ENCODE results near the gene RBM38.

RBM38 gene

DNA sequence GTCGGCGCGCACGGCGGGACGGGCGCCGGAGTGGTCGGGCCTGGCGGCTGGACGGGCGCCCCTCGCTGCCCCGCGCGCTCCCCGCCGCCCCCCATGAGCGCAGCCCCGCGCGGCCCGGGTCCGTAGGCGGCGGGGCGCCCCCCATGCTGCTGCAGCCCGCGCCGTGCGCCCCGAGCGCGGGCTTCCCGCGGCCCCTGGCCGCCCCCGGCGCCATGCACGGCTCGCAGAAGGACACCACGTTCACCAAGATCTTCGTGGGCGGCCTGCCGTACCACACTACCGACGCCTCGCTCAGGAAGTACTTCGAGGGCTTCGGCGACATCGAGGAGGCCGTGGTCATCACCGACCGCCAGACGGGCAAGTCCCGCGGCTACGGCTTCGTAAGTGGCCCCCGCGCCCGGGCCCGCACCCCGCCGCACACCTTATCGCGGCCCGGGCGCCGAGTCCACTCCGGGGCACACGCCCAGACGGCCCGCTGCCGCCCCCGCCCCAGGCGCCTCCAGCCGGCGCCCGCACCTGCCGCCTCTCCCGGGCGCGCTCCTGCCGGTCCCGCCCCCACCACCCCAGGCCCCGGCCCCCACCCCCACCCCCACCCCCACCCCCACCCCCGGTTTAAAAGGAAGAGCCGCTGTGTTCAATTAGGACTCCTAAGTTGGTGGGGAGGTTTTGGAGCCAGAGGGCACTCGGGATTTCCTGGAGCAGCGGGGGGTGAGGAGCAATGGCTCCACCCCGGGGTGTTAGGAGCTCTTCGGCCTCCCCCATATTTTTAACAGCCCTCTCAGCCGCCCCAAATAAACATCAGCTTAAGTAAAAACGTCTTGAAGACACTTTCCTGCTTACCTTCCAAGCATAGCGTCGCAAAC lies 474 bp downstream of the RBM38 start:
- no peak for FAIRE-seq
- DNase-seq (ENCODE audit: low spot score), result no peak

DNA sequence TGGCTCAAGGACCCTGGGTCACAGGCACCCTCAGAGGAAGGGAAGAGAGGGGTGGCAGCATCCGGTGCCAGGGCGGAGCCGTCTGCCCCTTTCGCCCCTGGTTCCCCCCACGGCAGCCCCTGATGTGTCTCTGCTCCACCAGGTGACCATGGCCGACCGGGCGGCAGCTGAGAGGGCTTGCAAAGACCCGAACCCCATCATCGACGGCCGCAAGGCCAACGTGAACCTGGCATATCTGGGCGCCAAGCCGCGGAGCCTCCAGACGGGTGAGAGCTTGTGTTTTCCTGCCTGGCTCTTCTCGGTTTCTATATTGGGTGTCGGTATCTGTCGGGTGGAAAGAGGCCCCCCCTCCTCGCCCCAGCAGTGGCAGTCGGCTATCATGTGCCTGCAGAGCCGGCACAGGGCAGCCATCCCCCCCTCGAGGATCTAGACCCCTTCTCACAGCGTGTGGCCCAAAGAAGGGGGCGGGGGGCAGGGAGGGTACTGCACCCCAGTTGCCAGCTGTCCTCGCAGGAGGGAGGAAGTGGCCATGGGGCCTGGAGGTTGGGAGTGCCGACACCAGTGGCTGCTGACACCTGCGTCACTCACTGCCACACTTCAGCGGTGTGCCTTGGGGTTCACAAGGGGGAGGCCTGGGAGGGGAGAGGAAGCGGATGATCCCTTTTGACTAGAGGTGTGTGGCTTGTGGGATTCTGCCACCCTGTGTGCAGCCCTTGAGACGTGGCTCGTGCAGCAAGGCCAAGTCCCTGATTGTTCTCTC lies 1.5 kb downstream of the RBM38 start:
- no peak for DNase-seq (ENCODE audit: low spot score)
- FAIRE-seq, result no peak

GRCh38 chr20:57393321-57394120 lies 2.3 kb downstream of the RBM38 start:
- no peak for FAIRE-seq
- DNase-seq (ENCODE audit: low spot score), result no peak

DNA sequence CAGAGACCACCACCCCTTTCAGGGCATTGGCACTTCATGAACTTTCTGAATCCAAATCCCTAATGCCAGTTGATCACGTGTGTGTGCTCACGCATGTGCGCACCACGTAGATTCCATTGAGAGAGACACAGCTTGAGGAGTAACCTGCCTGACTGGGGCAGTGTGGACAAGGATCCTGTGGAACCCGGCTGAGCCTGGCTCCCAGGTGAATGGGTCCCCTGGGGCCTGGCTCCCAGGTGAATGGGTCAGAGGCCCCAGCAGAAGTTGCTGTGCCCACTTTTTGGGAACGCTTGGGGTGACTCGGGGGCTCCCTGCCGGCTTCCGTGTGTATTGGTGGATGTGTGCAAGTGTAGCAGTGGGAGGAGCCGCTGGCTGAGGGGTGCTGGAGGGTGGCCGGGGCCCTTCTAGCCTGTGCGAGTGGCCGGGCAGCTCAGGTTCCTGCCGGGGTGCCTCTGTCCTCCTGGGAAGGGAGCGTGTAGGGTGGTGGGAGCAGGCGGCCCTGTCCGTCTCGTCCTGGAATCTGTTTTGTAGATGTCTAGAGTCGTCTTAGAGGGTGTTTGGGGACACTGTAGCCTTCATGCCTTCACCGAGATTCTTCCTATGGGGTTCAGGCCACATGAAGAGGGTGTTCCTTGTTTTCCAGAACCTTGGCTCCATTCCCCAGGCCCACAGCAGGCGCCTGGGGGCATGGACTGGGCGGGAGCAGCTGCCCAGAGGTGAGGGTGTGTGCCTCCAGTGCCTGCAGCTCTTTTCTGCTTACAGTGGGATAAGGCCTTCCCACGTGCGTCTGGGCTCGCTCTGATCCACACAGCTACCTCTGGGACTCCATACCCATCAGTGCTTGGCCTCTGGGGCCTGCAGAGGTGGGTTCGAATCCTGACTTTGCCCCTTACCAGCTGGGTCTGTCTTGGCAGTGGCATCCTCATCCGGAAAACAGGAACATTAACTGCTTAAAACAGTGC lies 3.2 kb downstream of the RBM38 start:
- FAIRE-seq (no peak), DNase-seq (ENCODE audit: low spot score) (no peak)

- DNase-seq (ENCODE audit: low spot score) (no peak), FAIRE-seq (no peak)
Observed at GRCh38 chr20:57395111-57395966, 4.1 kb downstream of the RBM38 start.

GRCh38 chr20:57396212-57396983 lies 5.2 kb downstream of the RBM38 start:
- DNase-seq (ENCODE audit: low spot score) (no peak), FAIRE-seq (no peak)

DNA sequence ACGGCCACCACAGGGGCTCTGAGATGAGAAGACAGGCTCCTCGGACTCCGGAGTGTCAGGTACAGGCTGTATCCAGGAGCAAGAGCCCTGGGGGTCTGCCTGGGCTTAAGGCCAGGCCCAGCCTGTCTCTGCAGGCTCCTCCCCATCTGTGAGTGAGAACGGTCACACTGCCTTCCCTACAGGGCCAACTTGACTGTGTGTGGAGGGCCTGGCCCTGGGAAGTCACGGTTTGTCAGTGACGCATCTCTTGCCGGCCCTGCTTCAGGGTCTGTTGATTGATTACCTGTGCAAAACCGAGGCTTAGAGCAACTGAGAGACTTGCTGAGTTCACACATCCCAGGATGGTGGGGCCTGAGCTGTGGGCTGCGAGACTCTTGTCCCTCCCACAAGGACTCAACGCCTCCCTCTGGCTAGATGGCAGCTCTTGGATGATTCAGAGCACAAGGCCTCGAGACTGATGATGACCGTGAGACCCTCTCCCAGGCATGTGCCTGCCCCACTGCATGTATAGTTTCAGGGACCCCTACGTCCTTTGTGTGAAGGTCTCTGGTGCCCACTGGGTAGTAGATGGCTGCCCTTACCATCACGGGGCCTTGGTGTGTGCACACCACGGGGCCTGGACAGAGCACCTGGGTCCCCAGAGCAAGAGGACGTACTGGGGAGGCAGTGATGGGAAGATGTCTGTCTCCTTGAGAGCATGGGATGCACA lies 5.9 kb downstream of the RBM38 start:
- FAIRE-seq (no peak), DNase-seq (ENCODE audit: low spot score) (no peak)

- FAIRE-seq (no peak), DNase-seq (ENCODE audit: low spot score) (no peak)
Observed at GRCh38 chr20:57397693-57398108, 6.5 kb downstream of the RBM38 start.

GRCh38 chr20:57398231-57398821 lies 7.1 kb downstream of the RBM38 start:
- DNase-seq (ENCODE audit: low spot score), result no peak
- FAIRE-seq, result no peak

- no peak for DNase-seq (ENCODE audit: low spot score)
- FAIRE-seq, result no peak
Observed at GRCh38 chr20:57398901-57399535, 7.8 kb downstream of the RBM38 start.

DNA sequence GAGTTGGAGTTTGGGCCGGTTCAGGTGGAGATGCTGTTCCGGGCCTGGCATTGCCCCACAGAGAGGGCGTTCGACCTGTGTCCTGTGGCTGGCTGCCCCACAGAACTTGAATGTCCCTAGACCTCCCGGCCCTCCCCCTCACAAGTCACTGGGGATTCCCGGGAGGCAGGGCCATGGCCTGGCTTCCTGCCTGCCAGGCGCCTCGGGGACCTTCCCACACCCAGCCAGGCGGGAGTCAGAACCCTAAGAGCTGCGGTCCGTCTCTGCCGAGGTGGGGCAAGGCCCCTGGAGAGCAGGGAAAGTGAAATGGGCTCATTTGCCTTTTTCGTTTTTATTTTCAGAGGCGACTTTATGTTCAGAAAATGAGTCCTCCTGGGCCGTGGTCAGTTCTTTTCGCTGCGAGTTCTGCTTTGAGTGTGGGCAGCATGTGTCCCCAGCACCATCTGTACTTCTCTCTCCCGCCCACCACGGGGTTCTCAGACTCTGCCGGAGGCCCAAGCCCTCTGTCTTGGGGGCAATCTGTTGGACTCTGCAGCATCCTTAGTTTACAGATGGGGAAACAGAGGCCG lies 8.5 kb downstream of the RBM38 start:
- FAIRE-seq (no peak), DNase-seq (ENCODE audit: low spot score) (no peak)

DNA sequence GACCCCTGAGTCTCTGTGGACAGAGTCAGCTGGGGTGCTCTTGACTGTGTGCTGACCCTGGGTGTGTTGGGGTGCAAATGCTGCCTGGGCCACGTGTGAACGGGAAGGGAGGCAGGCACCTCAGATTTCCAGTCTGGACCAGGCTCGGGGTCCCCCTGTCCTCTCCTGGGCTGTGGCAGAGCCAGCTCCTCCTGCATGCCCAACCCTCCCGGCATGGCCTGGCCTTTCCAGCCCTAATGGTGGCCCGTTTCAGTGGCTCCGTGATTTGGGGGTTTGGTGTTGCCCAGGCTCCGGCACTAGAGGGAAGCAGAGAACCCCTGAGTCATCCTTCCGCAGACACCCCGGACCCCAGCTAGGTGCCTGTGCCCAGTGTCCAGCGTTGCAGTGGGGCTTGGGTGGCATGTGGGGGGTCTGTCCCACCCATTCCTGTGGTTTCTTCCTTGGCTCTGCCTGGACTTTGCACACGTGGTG lies 9.1 kb downstream of the RBM38 start:
- FAIRE-seq (no peak), DNase-seq (ENCODE audit: low spot score) (no peak)

- DNase-seq (ENCODE audit: low spot score) (no peak), FAIRE-seq (no peak)
Observed at GRCh38 chr20:57400821-57401564, 9.8 kb downstream of the RBM38 start.

- DNase-seq (ENCODE audit: low spot score) (no peak), FAIRE-seq (no peak)
Observed at GRCh38 chr20:57401565-57401918, 10.3 kb downstream of the RBM38 start.

DNA sequence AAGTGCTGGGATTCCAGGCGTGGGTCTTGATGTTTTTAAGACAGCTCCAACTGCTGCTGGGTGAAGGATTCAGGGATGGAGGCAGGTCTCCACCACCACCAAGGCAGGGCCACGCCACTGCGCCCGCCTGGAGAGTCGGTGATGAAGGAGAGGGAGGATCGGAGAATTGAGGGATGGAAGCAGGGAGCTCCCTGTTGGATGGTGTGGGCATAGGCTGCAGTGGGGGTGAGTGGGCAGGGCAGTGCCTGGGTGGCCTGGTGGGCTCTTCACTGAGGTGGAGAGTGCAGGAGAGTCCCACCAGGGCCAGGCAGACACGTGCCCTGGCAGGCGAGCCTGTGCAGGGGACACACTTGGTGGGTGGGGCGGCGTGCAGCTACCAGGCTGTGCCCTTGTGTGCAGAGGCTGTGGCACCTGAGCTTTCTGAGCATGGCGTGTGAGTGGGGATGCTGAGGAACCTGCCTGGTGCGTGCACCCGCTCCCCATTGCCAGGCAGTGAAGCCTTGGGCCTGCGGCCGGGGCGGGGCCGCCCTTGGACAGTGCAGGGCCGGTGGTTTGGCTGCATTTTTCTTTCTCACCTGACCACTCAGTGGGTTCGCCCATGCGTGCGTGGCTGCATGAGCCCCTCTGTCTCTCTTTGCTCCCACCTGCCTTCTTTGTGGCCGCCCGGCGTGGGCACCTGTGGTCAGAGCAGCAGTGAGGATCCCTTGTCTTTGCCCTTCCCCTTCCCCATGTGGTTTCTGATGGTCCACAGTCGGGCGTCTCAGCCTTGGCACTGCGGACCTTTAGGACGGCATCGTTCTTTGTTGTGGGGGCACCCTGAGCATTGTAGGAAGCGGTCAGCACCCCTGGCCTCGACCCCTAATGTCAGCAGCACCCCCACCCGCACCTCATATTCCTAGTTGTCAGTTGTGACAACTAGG lies 11.3 kb downstream of the RBM38 start:
- FAIRE-seq, result no peak
- no peak for DNase-seq (ENCODE audit: low spot score)

Data from RCC 7860 (cell line).